Activated CD4-positive, CD25-positive, alpha-beta regulatory T cell (primary cell): ENCODE data around the gene CYP4F12.

Source experiments
- DNase-seq, 4 experiments: peaks; one replicate each; lab custom pipeline; 2025; lab: John Stamatoyannopoulos, UW

Gene CYP4F12, protein sequence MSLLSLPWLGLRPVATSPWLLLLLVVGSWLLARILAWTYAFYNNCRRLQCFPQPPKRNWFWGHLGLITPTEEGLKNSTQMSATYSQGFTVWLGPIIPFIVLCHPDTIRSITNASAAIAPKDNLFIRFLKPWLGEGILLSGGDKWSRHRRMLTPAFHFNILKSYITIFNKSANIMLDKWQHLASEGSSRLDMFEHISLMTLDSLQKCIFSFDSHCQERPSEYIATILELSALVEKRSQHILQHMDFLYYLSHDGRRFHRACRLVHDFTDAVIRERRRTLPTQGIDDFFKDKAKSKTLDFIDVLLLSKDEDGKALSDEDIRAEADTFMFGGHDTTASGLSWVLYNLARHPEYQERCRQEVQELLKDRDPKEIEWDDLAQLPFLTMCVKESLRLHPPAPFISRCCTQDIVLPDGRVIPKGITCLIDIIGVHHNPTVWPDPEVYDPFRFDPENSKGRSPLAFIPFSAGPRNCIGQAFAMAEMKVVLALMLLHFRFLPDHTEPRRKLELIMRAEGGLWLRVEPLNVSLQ

DNA sequence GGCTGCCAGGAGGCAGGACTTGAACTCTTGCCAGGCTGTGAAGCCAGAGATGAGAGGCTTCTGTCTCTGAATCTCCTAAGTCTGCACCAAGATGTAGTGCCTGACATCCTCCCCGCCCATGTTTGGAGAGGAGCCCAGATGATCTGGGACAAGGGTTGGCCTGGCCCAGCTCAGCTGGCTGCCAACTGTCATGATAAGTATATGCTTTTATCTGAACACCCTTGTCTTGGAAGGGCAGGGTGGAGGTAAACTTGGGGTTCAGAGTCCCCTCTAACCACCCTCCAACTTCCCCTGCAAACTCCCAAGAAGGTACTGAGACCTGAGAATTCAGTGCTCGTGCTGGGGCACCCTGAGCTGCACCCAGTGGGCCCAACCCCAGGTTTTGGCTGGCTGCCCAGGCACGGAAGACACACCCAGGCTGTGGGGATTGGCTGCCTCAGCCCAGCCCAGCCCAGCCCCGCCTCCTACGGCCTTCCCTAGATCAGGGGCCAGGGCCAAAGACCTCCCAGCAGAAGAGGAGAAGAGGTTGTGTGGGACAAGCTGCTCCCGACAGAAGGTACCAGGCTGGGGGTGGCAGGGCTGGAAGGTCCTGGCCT, at the start of gene CYP4F12:
Gene CYP4F12, plus strand, starts transcription at position 508 of the 596 bp plus-strand sequence. CDS start 443 bp downstream, outside the sequence.
- DNase-seq: no peak

GRCh38 chr19:15623711-15624318, 49.1 kb upstream of the CYP4F12 start:
- DNase-seq: no peak

GRCh38 chr19:15628236-15629002, 44.5 kb upstream of the CYP4F12 start:
- no peak for DNase-seq

DNA sequence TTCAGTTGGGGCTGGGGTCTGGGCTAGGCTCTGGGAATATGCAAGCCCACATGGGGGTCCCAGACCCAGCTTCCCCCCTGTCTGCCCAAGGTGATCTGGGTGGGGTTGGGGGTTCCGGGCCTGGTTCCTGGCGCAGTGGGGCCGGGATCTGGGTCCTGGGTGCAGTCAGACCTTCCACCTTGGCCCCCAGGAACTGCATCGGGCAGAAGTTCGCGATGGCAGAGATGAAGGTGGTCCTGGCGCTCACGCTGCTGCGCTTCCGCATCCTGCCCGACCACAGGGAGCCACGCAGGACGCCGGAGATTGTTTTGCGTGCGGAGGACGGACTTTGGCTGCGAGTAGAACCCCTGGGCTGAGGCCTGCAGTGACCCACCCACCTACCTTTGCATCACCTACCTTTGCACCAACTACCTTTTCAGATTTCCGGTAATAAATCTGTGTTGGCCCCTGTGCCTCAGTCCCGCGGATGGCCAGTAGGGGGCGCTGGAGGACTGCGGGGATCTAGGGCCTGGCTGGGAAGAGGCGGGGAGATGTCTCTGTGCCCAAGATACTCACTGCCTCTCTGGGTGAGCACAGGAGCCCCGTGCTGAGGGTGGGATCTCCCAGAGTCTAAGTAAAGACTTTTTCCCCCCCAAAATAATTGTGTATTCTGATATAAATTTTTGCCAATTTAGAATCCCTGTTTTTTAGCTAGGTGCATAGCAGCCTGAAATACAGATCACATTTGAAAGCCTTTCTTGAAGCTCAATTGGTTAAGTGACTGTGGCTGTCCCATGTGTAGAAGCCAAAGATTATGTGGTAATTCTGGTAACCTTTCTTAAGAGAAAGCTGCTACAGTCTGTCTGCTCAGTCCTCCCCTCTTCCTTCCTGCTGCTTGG, 43.6 kb upstream of the CYP4F12 start:
- DNase-seq: peak; percentile 71 to 89 (median 80)

GRCh38 chr19:15631817-15632216, 41.1 kb upstream of the CYP4F12 start:
- no peak for DNase-seq

- no peak for DNase-seq
Measured at GRCh38 chr19:15633082-15633835, 39.6 kb upstream of the CYP4F12 start.

- no peak for DNase-seq
Measured at GRCh38 chr19:15634105-15634504, 38.8 kb upstream of the CYP4F12 start.

DNA sequence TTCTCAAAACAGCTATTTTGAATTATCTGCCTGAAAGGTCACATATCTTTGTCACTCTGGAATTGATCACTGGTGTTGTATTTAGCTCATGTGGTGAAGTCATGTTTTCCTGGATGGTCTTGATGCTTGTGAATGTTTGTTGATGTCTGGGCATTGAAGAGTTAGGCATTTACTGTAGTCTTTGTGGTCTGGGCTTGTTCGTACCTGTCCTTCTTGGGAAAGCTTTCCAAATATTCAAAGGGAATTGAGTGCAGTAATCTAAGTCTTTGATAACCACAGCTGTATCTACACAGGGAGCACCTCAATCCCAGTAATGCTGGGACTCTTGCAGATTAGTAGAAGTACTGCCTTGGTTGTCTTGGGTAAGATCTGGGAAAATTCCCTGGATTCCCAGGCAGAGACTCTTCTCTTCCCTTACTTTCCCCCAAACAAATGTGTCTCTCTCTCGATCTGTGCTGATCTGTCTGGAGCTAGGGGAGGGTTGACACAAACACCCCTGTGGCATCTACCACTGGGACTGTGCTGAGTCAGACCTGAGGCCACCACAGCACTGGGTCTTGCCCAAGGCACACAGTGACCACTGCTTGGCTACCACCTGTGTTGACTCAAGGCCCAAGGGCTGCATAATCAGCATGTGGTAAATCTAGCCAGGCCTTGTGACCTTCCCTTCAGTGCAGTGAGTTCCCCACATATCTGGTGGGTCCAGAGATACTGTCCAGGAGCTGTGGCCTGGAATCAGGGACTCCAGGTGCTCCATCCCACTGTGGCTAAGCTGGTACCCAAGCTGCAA, 37.7 kb upstream of the CYP4F12 start:
- DNase-seq: no peak

DNA sequence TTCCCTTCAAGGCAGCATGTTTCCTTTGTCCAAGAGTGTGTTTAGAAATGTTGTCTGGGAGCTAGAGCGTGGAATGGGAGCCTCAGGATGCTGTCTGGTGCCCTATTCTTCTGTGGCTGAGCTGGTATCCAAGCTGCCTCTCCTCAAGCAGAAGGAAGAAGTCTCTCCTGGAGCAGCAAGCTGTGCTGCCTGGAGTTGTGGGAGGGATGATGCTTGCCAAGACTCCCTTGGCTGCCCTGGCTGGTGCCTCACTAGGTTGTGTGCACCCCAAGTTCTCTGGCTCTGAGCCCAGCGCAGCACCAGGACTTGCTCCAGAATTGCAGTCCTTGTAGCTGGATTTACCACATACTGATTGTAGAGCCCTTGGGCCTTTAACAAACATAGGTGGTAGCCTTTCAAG, 36.9 kb upstream of the CYP4F12 start:
- DNase-seq: no peak

- no peak for DNase-seq
Measured at GRCh38 chr19:15639596-15639995, 33.3 kb upstream of the CYP4F12 start.

- no peak for DNase-seq
Measured at GRCh38 chr19:15640294-15640903, 32.5 kb upstream of the CYP4F12 start, which contains the start of gene CYP4F3. Gene CYP4F3 (plus strand): TSS chr19:15640897. CDS start chr19:15641416, 519 bp downstream.

DNA sequence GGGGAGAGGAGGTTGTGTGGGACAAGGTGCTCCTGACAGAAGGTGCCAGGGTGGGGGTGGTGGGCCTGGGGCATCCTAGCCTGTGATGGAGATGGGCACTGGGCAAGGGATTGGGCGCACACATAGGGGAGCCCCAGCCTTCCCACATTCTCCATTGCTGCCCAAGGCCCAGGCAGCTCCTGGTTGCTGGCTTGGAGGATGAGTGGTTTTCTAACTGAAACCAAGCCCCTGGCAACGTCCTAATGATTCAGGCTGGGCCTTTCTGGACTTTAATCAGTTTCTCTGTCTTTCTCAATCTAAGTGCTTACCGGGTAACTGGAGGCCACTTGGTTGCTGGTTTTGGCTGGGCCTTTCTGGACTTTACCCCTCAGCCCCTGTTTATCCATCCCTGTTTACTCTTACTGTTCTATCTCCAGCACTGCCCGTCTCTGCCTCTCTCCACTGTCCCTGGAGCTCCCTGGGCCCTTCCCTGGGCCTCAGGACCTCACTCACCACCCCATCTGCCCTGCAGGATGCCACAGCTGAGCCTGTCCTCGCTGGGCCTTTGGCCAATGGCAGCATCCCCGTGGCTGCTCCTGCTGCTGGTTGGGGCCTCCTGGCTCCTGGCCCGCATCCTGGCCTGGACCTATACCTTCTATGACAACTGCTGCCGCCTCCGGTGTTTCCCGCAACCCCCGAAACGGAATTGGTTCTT, 31.8 kb upstream of the CYP4F12 start:
- DNase-seq: no peak

GRCh38 chr19:15641901-15642491, 30.9 kb upstream of the CYP4F12 start:
- no peak for DNase-seq

- DNase-seq: no peak
Measured at GRCh38 chr19:15642807-15643206, 30.1 kb upstream of the CYP4F12 start.

GRCh38 chr19:15643387-15643786, 29.5 kb upstream of the CYP4F12 start:
- no peak for DNase-seq

GRCh38 chr19:15644066-15644741, 28.7 kb upstream of the CYP4F12 start:
- no peak for DNase-seq

- DNase-seq: no peak
Measured at GRCh38 chr19:15644816-15645215, 28.1 kb upstream of the CYP4F12 start.
